HG03064 (cell line): Measurements from ENCODE around the gene PPP1R36.
"Not testable (repeated sequence)": the region's sequence is repeated elsewhere in the genome, so short reads cannot be mapped to it uniquely, and the experiment has no call there.

Experiments
- ATAC-seq: cut with Tn5 transposase; IDR thresholded peaks from one replicate; pipeline ENCODE4 v1.9.1; 2021; ENCODE audit warnings: low read depth; ENCODE audit not compliant: unreplicated experiment

The PPP1R36 gene

DNA sequence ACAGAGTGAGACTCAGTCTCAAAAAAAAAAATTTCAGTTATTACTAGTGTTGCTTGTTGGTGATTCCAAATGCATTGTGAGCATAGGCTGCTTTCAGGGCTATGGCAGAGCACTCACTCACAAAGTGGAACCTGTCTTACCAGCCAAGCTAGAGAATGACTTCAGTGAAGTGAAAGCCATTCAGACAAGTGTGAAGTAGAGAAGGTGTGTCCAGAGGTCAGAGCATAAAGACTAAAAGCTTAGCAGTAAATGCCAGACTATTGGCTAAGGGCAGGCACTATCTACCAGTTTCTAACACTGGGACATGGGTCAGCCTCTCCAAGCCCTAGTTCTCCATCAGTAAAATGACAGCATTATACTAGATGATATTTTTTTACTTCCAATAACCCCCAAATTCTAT lies 12.7 kb downstream of the PPP1R36 start:
- ATAC-seq = no peak

GRCh38 chr14:64563696-64564095 lies 13.9 kb downstream of the PPP1R36 start:
- ATAC-seq = no peak

GRCh38 chr14:64566651-64567122 lies 16.9 kb downstream of the PPP1R36 start:
- no peak for ATAC-seq

DNA sequence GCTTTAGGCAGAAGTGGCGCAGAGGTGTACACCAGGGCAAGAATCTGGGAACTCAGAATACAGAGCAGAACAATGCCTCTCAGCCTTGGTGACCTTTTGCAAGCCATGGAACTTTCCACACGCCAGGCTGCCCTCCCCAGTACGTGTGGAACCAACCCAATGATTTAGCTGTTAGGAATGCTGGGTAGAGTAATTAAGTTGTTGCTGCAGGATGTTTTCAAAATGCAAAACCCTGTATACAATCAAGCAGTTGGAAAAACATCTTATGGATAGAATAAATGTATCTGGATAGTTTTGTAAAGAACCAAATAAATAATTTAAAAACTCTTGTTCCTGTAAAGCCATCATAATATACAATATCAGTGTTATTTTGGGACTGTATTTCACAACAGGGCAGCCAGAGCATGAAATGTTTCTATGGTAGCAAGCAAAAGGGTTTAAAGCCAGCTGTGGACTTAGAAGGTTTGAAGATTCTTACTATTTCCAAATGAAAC lies 19.4 kb downstream of the PPP1R36 start:
- no peak for ATAC-seq

- ATAC-seq = not testable (repeated sequence)
Measured at GRCh38 chr14:64569646-64570045, 19.9 kb downstream of the PPP1R36 start.

GRCh38 chr14:64572386-64573104 lies 22.8 kb downstream of the PPP1R36 start:
- ATAC-seq = no peak

DNA sequence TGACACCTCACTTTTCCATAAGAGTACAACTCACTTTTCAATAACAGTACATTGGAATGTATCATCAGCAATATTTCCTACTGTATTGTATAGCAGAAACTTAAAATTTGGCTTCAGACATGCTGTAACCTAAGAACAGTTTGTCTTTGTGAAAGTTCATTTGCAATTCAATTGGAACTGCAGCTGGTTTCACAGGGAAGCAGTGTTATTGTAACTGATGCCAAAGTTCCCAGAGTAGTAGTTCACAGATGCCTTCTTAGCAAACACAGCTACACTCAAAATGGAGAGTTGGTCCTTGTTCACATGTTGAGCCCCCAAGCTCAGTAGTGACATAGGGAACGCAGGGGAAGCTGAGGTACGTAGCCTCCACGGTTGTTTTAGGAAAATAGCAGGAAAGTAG lies 23.3 kb downstream of the PPP1R36 start:
- ATAC-seq = no peak

DNA sequence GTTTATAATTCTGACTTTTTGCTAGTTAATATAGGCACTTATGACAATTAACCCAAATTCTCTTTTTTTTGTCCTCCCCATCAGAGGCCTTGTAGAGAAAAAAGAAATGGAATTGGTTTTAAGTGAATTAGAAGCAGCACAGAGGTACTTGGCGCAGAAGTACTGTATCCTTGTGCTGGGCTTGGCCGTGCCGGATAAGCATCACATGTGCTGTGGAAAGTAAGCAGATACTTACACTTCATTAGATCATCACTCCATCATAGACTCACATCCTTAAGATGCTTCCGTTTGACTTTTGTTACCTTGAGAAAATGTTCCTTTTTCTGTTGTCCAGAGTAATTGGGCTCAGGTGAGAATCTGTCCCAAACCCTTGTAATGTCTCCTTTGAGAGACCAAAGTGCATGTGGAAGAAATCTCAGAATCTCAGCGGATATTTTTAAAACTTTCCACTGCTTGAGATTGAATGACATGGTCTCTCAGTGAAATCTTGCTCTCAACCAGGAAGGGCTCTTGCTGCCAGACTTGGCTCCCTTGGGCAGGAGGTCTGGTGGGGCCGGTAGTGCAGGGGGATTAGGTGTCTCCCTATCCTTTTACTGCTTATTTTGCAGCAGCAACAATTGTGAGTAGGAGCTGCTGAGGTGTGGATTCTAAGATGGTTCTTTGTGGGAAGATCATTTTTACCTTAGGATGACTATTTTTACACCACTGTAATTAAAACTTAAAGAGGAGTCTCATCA lies 24.8 kb downstream of the PPP1R36 start:
- ATAC-seq = no peak

DNA sequence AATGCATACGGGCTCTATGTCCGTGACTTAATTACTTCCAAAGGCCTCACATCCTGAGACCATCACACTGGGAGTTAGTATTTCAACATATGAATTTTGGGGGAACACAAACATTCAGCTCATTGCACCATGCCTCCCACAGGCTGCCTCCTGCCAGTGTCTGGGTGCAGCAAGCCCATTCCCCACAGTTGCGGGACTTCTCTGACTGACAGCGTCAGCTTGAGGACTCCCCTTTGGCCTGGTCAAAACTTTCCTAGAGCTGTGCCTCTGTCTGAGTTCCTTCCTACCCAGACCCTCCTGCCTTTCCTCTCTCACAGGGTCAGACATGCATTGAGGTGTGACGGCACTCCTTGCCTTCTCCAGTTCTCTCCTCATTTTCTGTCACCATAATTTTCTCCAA lies 27.4 kb downstream of the PPP1R36 start:
- no peak for ATAC-seq

DNA sequence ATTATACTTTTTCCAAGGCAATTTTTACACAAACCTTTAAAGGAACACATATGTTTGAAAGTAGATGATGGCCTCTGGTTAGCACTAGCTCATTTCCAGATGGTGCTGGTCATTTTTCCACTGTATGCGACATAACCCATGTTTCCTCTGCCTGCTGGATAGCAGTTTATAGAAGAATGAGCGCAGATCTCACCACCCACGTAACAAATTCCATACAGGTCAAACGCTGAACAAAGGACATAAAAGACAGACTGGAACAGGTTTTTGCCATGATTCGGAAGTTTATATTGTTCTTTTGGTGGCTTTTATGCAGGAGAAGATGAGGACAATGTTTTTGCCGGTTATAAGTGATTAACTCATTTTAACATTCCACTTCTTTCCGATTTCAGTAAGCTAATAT lies 30.7 kb downstream of the PPP1R36 start:
- no peak for ATAC-seq

- no peak for ATAC-seq
Measured at GRCh38 chr14:64581363-64581762, 31.6 kb downstream of the PPP1R36 start.

GRCh38 chr14:64581817-64582216 lies 32.1 kb downstream of the PPP1R36 start:
- ATAC-seq = no peak

DNA sequence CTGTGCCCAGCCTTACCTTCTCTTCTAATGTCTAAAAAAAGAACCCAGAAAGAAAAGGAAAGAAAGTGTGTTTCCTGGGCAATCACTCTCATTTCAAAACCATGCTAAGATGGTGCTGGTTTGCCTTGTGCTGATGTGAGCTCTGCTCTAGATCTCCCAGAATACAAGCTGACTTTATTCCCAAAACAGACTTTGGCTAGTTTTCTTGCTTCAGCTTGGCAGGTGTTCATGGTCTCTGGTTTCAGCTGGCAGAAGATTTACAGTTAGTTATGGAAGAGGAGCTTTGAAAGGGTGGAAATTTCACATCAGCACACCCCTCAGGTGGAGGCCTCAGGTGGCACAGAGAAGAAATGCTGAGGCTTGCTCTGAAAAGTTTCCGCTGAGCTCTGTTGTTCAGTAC lies 34.4 kb downstream of the PPP1R36 start:
- ATAC-seq = no peak

DNA sequence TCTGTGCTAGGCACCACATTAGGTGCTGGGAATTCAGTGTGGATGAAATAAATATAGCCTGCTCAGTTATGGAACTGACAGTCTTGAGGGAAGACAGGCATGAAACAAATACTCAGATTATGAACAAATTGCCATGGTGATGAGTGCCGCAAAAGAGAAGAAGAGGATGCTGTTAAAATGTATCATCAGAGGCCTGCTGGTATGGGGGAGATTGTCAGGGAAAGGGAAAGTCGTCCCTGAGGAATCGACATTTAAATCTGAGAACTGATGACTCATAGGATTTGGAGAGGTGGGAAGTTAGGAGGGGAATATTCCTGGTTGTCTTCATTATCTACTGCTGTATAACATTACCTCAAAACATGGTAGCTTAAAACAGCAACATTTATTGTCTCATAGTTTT lies 42.0 kb downstream of the PPP1R36 start:
- ATAC-seq = no peak

DNA sequence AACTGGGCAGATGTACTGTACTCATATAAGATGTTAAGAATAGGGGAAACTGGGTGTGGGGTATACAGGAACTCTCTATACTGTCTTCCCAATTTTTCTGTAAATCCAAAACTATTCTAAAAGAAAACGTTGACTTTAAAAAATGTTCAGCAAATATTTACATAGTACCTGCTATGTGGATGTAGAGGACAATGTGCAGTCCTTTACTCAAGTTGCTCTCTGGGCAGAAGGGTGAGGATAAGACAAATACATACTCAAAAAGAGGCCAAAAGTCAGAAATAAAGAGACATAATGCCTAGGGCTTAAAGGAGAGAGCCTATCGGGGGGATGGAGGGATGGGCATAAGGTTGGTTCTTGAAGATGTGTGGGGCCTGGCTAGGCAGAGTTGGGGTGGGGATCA lies 44.7 kb downstream of the PPP1R36 start:
- no peak for ATAC-seq

- no peak for ATAC-seq
Measured at GRCh38 chr14:64598404-64598803, 48.6 kb downstream of the PPP1R36 start.

DNA sequence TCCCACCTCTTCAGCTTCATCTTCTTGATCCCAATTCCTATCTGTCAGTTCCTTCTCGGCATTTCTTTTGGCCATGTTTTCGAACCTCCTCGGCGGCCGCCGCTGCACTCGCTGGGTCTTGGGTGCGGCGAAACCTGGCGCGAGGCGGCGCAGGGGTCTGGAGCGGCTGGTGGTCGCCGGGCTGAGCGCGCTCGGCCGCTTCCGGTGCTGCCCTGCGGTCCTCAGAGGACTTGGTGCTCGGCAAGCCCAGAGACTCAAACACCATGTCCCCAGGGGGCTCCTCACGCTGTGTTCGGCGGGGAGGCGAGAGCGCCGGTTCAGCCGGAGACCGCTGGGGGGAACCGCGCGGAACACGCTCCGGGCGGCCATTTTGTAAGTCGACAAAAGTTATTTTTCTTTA lies 51.8 kb downstream of the PPP1R36 start:
- no peak for ATAC-seq

GRCh38 chr14:64602826-64603225 lies 53.1 kb downstream of the PPP1R36 start:
- no peak for ATAC-seq

DNA sequence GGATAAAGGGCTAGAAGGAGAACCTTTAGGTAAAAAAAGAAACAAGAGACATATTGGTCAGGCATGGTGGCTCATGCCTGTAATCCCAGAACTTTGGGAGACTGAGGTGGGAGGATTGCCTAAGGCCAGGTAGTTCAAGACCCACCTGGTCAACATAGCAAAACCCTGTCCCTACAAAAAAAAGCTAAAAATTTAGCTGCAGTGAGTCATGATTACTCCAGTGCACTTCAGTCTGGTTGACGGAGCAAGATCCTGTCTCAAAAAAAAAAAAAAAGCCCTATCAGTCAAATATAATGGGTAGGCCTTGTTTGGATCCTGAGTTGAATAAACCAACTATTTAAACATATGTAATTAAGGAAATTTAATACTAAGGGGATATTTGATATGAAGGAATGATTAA lies 54.2 kb downstream of the PPP1R36 start:
- ATAC-seq = no peak

DNA sequence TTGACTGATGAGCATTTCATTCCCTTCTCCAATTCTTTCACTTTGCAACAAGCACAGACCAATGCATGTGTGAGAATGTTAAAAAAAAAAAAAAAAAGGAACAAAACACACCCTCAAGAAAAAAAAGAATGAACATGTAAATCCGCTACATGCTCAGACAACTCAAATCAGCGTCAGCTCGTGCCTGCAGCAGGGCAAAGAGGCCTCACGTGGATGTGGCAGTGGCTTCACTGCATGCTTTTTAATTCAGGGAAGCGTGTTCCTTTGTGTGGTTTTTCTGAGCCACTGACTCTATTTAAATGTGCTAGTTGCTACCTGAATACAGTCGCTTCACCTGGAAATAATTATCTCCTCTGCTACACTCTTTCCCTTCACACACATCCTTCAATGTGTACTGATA lies 55.1 kb downstream of the PPP1R36 start:
- ATAC-seq = no peak

- ATAC-seq = no peak
Measured at GRCh38 chr14:64605926-64606685, 56.3 kb downstream of the PPP1R36 start.
